ENCODE data around the gene POLD2.

The POLD2 gene

GRCh38 chr7:44101966-44102845 lies 21.1 kb downstream of the POLD2 start:
- no peak overlapping the region for H3K4me3 ChIP-seq (ENCODE audit: low read depth, low read length)
- TF ChIP-seq CTCF (IDR thresholded peaks at IDR 0.05; ENCODE audit: control insufficient read depth, extremely low read depth, insufficient read depth): no peak
- DNase-seq (ENCODE audit: low read depth): no peak

- TF ChIP-seq CTCF (IDR thresholded peaks at IDR 0.05; ENCODE audit: control insufficient read depth, extremely low read depth, insufficient read depth): no peak
- no peak overlapping the region for H3K4me3 ChIP-seq (ENCODE audit: low read depth, low read length)
Measured at GRCh38 chr7:44101303-44101965, 21.9 kb downstream of the POLD2 start.

GRCh38 chr7:44100458-44101302 lies 22.7 kb downstream of the POLD2 start:
- DNase-seq (ENCODE audit: low read depth): no peak
- no peak for TF ChIP-seq CTCF (IDR thresholded peaks at IDR 0.05; ENCODE audit: control insufficient read depth, extremely low read depth, insufficient read depth)
- no peak overlapping the region for H3K4me3 ChIP-seq (ENCODE audit: low read depth, low read length)

More at GRCh38 chr7:44101303-44101965, 21.9 kb downstream of the POLD2 start:
- DNase-seq (ENCODE audit: low read depth): no peak

GRCh38 chr7:44099669-44100068 lies 23.7 kb downstream of the POLD2 start:
- no peak for DNase-seq (ENCODE audit: low read depth)
- no peak for TF ChIP-seq CTCF (IDR thresholded peaks at IDR 0.05; ENCODE audit: control insufficient read depth, extremely low read depth, insufficient read depth)
- no peak overlapping the region for H3K4me3 ChIP-seq (ENCODE audit: low read depth, low read length)

- TF ChIP-seq CTCF (IDR thresholded peaks at IDR 0.05; ENCODE audit: control insufficient read depth, extremely low read depth, insufficient read depth): no peak
Measured at GRCh38 chr7:44098092-44099068, 25.0 kb downstream of the POLD2 start.

More at GRCh38 chr7:44098092-44099068, 25.0 kb downstream of the POLD2 start:
- H3K4me3 ChIP-seq (ENCODE audit: low read depth, low read length): no peak overlapping the region
- no peak for DNase-seq (ENCODE audit: low read depth)

Data from LNCaP clone FGC (cell line).